Gastrocnemius medialis (tissue), 4 donors: ENCODE results near the gene COBL. TPM values are rescaled to one million over a fixed set of nuclear protein-coding genes. Genes with fewer than 3 reads are reported as not detected.

Source experiments
- ATAC-seq, 2 donors: fragments of 150-250 bp; one replicate each; pipeline ENCODE4 v1.9.1; 2016
- DNase-seq, 2 donors: peaks; one replicate each; pipeline ENCODE4 v3.0.0-alpha.2; 2019
- H3K27ac ChIP-seq, 4 donors: fragments of 200-600 bp; sonication (generic); 1 replicate in 1 of 4; 2 replicates in 3 of 4; pipeline ENCODE4 v1.5.1; 2016 to 2018; ENCODE audit warnings: mild to moderate bottlenecking in 2 of 4, moderate library complexity in 1 of 4
- H3K27me3 ChIP-seq, 3 donors: fragments of 200-600 bp; sonication (generic) in 2 of 3; 1 replicate in 1 of 3; 2 replicates in 2 of 3; pipeline versions ENCODE4 v1.5.1 to v1.6.0; 2016 to 2019; ENCODE audit warnings: mild to moderate bottlenecking in 1 of 3, moderate library complexity in 1 of 3
- H3K36me3 ChIP-seq, 2 donors: fragments of 200-600 bp; sonication (generic) in 1 of 2; one replicate each; pipeline ENCODE4 v1.5.1; 2017 to 2018
- H3K4me1 ChIP-seq, 2 donors: fragments of 200-600 bp; sonication (generic) in 1 of 2; one replicate each; pipeline ENCODE4 v1.5.1; 2016 to 2017; ENCODE audit warnings: mild to moderate bottlenecking in 2 of 2
- H3K4me3 ChIP-seq, 4 donors: fragments of 200-600 bp; sonication (generic) in 3 of 4; 1 replicate in 1 of 4; 2 replicates in 3 of 4; pipeline ENCODE4 v1.5.1; 2016 to 2019; ENCODE audit warnings: mild to moderate bottlenecking in 2 of 4
- H3K9me3 ChIP-seq, 3 donors: fragments of 200-600 bp; sonication (generic) in 2 of 3; 1 replicate in 1 of 3; 2 replicates in 2 of 3; pipeline ENCODE4 v1.5.1; 2016 to 2019
- CTCF ChIP-seq, 5 experiments: fragments of 450-650 bp in 3 of 5; fragments of 200-600 bp in 2 of 5; sonication (generic) in 2 of 5; IDR thresholded peaks in 4 of 5; conservative IDR thresholded peaks in 1 of 5; 1 replicate in 4 of 5; 2 replicates in 1 of 5; pipeline ENCODE4 v1.5.1; 2016 to 2019; ENCODE audit warnings: antibody characterized with exemption in 5 of 5, mild to moderate bottlenecking in 3 of 5, moderate library complexity in 3 of 5
- POLR2A ChIP-seq, 2 donors: fragments of 450-650 bp; IDR thresholded peaks; one replicate each; pipeline ENCODE4 v1.6.1; 2017; ENCODE audit warnings: antibody characterized with exemption in 2 of 2, mild to moderate bottlenecking in 2 of 2, moderate library complexity in 2 of 2
- in situ Hi-C, 4 donors: fragments of 200-750 bp; cut with MboI; loops; one replicate each; pipeline versions ENCODE4 v1.15.0 to v1.8.0; 2017; ENCODE audit warnings: low sequenced_read_pairs in 4 of 4
- intact Hi-C: fragments of 100-400 bp; cut with DNase I; formaldehyde crosslinking; loops from one replicate; pipeline ENCODE4 v1.15.1; 2023; ENCODE audit warnings: low total_unique reads
- total RNA-seq, 4 donors: library from RNA; depleted of rRNA; stranded (reverse); fragments of >200 nt; gene quantifications; one replicate each; pipeline versions ENCODE4 v1.1.0 to v1.2.3, GENCODE V29; 2016

The COBL gene
- total RNA-seq, 4 donors from 2014 or later, result 82.1 to 170 (median 124) TPM

DNA sequence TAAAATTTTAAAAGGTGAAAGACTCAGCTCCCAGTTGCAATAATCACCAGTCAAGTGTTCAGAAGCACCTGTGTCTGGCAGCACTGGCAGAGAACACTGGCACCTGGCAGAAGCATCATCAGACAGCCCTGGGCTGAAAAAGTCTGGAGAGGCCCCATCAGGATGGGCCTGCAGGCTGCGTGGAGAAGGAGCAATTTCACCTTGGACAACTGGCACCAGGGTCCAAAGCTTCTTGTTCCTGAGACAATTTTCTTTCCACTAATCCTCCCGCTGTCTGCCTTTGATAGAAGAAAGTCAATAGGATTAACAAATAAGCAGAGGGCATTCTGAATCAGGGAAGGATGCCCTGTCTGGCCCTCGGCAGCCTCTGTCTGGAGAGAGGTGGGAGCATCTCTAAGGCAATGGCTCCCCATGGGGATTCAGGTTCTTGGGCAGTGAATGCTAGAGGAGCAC lies 6.5 kb downstream of the COBL start:
- H3K36me3 ChIP-seq, result no peaks in the 10 kb centered on the region
- H3K4me3 ChIP-seq, result no peak overlapping the region
- peaks cover 38 to 50% of the 10 kb centered on the region in 2 donors for H3K4me1 ChIP-seq
- intact Hi-C loops (loop anchor here (10.0 kb wide), 1 partner anchor 805 kb away; no protein-coding TSS in a partner anchor), in situ Hi-C loops (no loop called here)
- H3K27ac ChIP-seq, result peak overlapping the region; percentile 27 to 56 (median 42)
- TF ChIP-seq CTCF (IDR thresholded peaks at IDR 0.05 in 4 of 5, conservative IDR thresholded peaks at IDR 0.05 in 1 of 5) (no peak), POLR2A (IDR thresholded peaks at IDR 0.05) (no peak)
- H3K27me3 ChIP-seq, result no peaks in the 10 kb centered on the region
- ATAC-seq (no peak), DNase-seq (no peak)
- H3K9me3 ChIP-seq, result no peaks in the 10 kb centered on the region

DNA sequence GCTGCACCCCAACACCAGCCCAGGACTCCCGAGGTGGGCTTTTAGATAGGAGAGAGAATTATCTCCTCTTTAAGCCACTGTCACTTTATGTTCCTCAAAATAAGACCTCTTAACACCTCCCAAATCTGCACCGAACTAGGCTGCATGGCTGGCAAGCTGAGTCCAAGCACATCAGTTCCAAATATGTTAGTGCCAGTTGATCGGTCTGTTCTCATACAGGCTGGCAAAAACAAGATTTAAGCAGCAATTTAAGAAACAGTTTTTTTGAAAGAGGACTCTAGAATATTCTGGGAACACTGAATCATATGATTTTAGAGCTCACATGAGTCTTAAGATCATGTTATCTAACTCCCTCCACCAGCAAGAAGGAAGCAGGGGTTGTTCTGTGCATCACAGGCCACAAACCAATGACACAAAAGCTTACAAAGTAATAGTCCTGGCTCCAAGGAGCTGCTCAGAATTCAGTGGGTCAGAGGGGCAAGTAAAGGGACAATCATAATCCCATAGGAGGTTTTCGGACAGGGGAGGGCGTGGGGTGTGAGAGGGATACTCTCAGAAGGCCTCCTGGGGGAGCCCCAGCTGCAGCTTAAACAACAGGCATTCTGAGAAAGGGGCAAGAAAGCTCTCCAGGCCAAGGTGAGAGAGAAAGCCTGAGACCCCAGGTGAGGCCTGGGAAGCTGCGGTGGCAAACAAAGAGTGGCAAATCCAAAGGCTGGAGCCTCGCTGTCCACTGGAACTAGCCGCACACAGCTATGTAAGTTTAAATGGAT lies 7.1 kb downstream of the COBL start:
- Histone ChIP-seq H3K27me3 (no peaks in the 10 kb centered on the region), H3K9me3 (no peaks in the 10 kb centered on the region), H3K4me1 (peaks cover 34 to 52% of the 10 kb centered on the region in 2 donors), H3K27ac (peak overlapping the region; percentile 27 to 56 (median 42)), H3K4me3 (no peak overlapping the region), H3K36me3 (no peaks in the 10 kb centered on the region)
- in situ Hi-C loops (no loop called here), intact Hi-C loops (loop anchor here (10.0 kb wide), 1 partner anchor 805 kb away; no protein-coding TSS in a partner anchor)
- ATAC-seq (peak in 1 of 2 donors; percentile 41), DNase-seq (no peak)
- no peak for TF ChIP-seq CTCF (IDR thresholded peaks at IDR 0.05 in 4 of 5, conservative IDR thresholded peaks at IDR 0.05 in 1 of 5)
- TF ChIP-seq POLR2A (IDR thresholded peaks at IDR 0.05), result no peak

DNA sequence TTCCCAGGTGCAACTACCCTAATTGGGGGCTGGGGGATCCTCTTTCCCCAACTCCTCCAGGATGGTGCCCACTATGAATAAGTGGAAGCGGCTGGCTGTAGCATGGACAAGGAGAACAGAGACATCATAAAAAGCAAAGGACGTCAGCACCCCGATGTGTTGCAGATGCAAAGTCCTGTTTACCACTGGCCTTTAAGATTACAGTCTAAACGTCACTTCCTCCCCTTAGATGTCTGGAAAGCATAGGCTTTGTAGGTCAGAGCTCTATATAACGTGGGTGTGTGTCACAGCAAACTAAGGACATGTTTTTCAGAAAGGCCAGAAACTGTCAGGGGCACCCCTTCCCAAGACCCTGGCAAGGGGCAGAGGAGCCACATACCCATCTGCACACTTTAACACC lies 7.9 kb downstream of the COBL start:
- Histone ChIP-seq H3K9me3 (no peaks in the 10 kb centered on the region), H3K4me1 (peaks cover 31 to 44% of the 10 kb centered on the region in 2 donors), H3K27ac (peak overlapping the region in 3 of 4 donors; percentile 0 to 56 (median 41)), H3K4me3 (no peak overlapping the region), H3K36me3 (no peaks in the 10 kb centered on the region), H3K27me3 (no peaks in the 10 kb centered on the region)
- in situ Hi-C loops (no loop called here), intact Hi-C loops (no loop called here)
- no peak for ATAC-seq
- TF ChIP-seq POLR2A (IDR thresholded peaks at IDR 0.05), result no peak
- DNase-seq, result no peak

DNA sequence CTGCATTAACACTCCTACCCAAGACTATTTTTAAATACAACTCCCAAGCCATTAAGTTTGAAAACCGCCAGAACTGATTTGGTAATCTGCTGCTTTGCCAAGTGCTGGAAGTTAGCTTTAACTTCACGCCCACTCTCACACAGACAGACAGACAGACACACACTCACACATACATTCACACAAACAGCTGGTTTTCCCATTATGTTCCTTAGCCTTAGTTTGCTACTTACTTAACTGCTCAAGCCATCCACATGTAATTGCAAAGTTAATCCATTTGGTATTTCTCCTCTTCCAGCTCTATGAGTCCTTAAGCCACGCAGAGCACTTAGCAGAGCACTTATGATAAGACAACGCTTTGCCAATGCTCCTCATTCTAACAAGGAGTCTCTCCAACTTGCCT lies 8.3 kb downstream of the COBL start:
- Histone ChIP-seq H3K36me3 (no peaks in the 10 kb centered on the region), H3K27ac (peak overlapping the region in 2 of 4 donors; percentile 0 to 19), H3K27me3 (no peaks in the 10 kb centered on the region), H3K4me1 (peaks cover 28 to 45% of the 10 kb centered on the region in 2 donors), H3K4me3 (no peak overlapping the region), H3K9me3 (no peaks in the 10 kb centered on the region)
- in situ Hi-C loops (no loop called here), intact Hi-C loops (no loop called here)
- no peak for ATAC-seq
- TF ChIP-seq POLR2A (IDR thresholded peaks at IDR 0.05) (no peak), CTCF (IDR thresholded peaks at IDR 0.05 in 4 of 5, conservative IDR thresholded peaks at IDR 0.05 in 1 of 5) (no peak)
- no peak for DNase-seq

- TF ChIP-seq POLR2A (IDR thresholded peaks at IDR 0.05) (no peak), CTCF (IDR thresholded peaks at IDR 0.05 in 4 of 5, conservative IDR thresholded peaks at IDR 0.05 in 1 of 5) (no peak)
- Histone ChIP-seq H3K36me3 (no peaks in the 10 kb centered on the region), H3K27ac (peak overlapping the region in 1 of 4 donors; percentile 19), H3K9me3 (no peaks in the 10 kb centered on the region), H3K4me3 (no peak overlapping the region), H3K27me3 (no peaks in the 10 kb centered on the region), H3K4me1 (peaks cover 34 to 51% of the 10 kb centered on the region in 2 donors)
- in situ Hi-C loops, result no loop called here
- intact Hi-C loops, result no loop called here
- DNase-seq (no peak), ATAC-seq (no peak)
These were observed 8.9 kb downstream of the COBL start for GRCh38 chr7:51307651-51308210.
